Activated B cell treated with CpG ODN at 0.5 μM for 24 hours (primary cell): ENCODE results near the gene C11orf86. TPM values are rescaled to one million over a fixed set of nuclear protein-coding genes. Genes with fewer than 3 reads are reported as not detected.

Experiments used
- ATAC-seq: fragments of 200-7000 bp; cut with Tn5 transposase; one replicate; pipeline ENCODE4 v1.10.0; 2021; ENCODE audit warnings: low read depth, mild to moderate bottlenecking, moderate library complexity
- CTCF ChIA-PET: fragments of 350-600 bp; sonication (Branson Sonifier 250); formaldehyde crosslinking; loops from one replicate; lab custom pipeline; 2021; ENCODE audit warnings: antibody characterized with exemption; lab: Charles Lee
- POLR2A ChIA-PET: fragments of 350-600 bp; sonication (Branson Sonifier 250); formaldehyde crosslinking; loops from one replicate; lab custom pipeline; 2021; ENCODE audit warnings: antibody characterized with exemption; lab: Charles Lee
- DNase-seq: peaks from one replicate; pipeline ENCODE4 v3.0.0; 2022
- H3K27ac Mint-ChIP-seq: one replicate; pipeline ENCODE4 v1.8.0; 2020; ENCODE audit warnings: mixed read lengths
- H3K27me3 Mint-ChIP-seq: one replicate; pipeline ENCODE4 v1.8.0; 2021; ENCODE audit warnings: mixed read lengths
- H3K36me3 Mint-ChIP-seq: one replicate; pipeline ENCODE4 v1.8.0; 2021; ENCODE audit warnings: low read depth, mixed read lengths
- H3K4me1 Mint-ChIP-seq: one replicate; pipeline ENCODE4 v1.8.0; 2021; ENCODE audit warnings: mixed read lengths
- H3K4me3 Mint-ChIP-seq: one replicate; pipeline ENCODE4 v1.8.0; 2020; ENCODE audit warnings: mild to moderate bottlenecking, mixed read lengths
- H3K9me3 Mint-ChIP-seq: one replicate; pipeline ENCODE4 v1.8.0; 2020; ENCODE audit warnings: mixed read lengths
- CTCF ChIP-seq: fragments of 200-600 bp; IDR thresholded peaks from one replicate; pipeline ENCODE4 v1.8.0; 2022; ENCODE audit warnings: antibody characterized with exemption, mild to moderate bottlenecking
- intact Hi-C: fragments of 100-400 bp; cut with micrococcal nuclease; formaldehyde crosslinking; loops from one replicate; pipeline ENCODE4 v1.15.1; 2024
- total RNA-seq: library from RNA; stranded (reverse); gene quantifications from 2 replicates; pipeline ENCODE4 v1.2.3, GENCODE V29; 2022

Gene C11orf86
- total RNA-seq, 1 donor from 2014 or later, result not detected

GRCh38 chr11:66964495-66964894 lies 10.6 kb upstream of the C11orf86 start:
- intact Hi-C loops, result no loop called here
- ChIA-PET POLR2A (interaction anchor here (0.7 kb wide), 1 partner anchor 14 kb away, joined by 4 read pairs; no protein-coding TSS in a partner anchor), CTCF (no interaction called here)
- Mint-ChIP-seq H3K4me1 (no peaks in the 10 kb centered on the region), H3K9me3 (no peaks in the 10 kb centered on the region), H3K36me3 (no peaks in the 10 kb centered on the region), H3K27ac (no peak overlapping the region), H3K27me3 (peaks cover 7% of the 10 kb centered on the region), H3K4me3 (no peak overlapping the region)
- no peak for ATAC-seq
- DNase-seq, result no peak
- TF ChIP-seq CTCF, result no peak

GRCh38 chr11:66966351-66966750 lies 8.8 kb upstream of the C11orf86 start:
- ChIA-PET CTCF (no interaction called here), POLR2A (interaction anchor here (0.5 kb wide), 1 partner anchor 25 kb away, joined by 6 read pairs; no protein-coding TSS in a partner anchor)
- Mint-ChIP-seq H3K36me3 (no peaks in the 10 kb centered on the region), H3K27ac (no peak overlapping the region), H3K27me3 (peaks cover 4% of the 10 kb centered on the region), H3K9me3 (no peaks in the 10 kb centered on the region), H3K4me1 (no peaks in the 10 kb centered on the region), H3K4me3 (no peak overlapping the region)
- no peak for TF ChIP-seq CTCF
- intact Hi-C loops, result no loop called here
- ATAC-seq, result no peak
- DNase-seq, result no peak

- ChIA-PET CTCF (no interaction called here), POLR2A (no interaction called here)
- intact Hi-C loops, result no loop called here
- H3K9me3 Mint-ChIP-seq, result no peaks in the 10 kb centered on the region
- H3K27me3 Mint-ChIP-seq, result peaks cover 9% of the 10 kb centered on the region
- H3K4me3 Mint-ChIP-seq, result no peak overlapping the region
- no peak for TF ChIP-seq CTCF
- H3K36me3 Mint-ChIP-seq, result no peaks in the 10 kb centered on the region
- H3K4me1 Mint-ChIP-seq, result no peaks in the 10 kb centered on the region
- no peak overlapping the region for H3K27ac Mint-ChIP-seq
- DNase-seq (no peak), ATAC-seq (no peak)
Measured at GRCh38 chr11:66967670-66968425, 7.3 kb upstream of the C11orf86 start.

- no peaks in the 10 kb centered on the region for H3K4me1 Mint-ChIP-seq
- no peaks in the 10 kb centered on the region for H3K36me3 Mint-ChIP-seq
- ChIA-PET CTCF (no interaction called here), POLR2A (no interaction called here)
- intact Hi-C loops, result no loop called here
- ATAC-seq (no peak), DNase-seq (no peak)
- peaks cover 9% of the 10 kb centered on the region for H3K27me3 Mint-ChIP-seq
- TF ChIP-seq CTCF, result no peak
- no peaks in the 10 kb centered on the region for H3K9me3 Mint-ChIP-seq
- H3K27ac Mint-ChIP-seq, result no peak overlapping the region
- H3K4me3 Mint-ChIP-seq, result no peak overlapping the region
Measured at GRCh38 chr11:66969584-66970225, 5.4 kb upstream of the C11orf86 start.

- Mint-ChIP-seq H3K4me3 (no peak overlapping the region), H3K27me3 (peaks cover 9% of the 10 kb centered on the region), H3K9me3 (no peaks in the 10 kb centered on the region), H3K4me1 (no peaks in the 10 kb centered on the region), H3K36me3 (no peaks in the 10 kb centered on the region), H3K27ac (no peak overlapping the region)
- intact Hi-C loops, result no loop called here
- ChIA-PET POLR2A (no interaction called here), CTCF (no interaction called here)
- ATAC-seq (no peak), DNase-seq (no peak)
- no peak for TF ChIP-seq CTCF
Measured at GRCh38 chr11:66970371-66970806, 4.7 kb upstream of the C11orf86 start.
